Renal cortical epithelial cell (primary cell): Measurements from ENCODE around the gene LYZL1. TPM values are rescaled to one million over a fixed set of nuclear protein-coding genes. Genes with fewer than 3 reads are reported as not detected.
"Not testable (repeated sequence)": the region's sequence is repeated elsewhere in the genome, so short reads cannot be mapped to it uniquely, and the experiment has no call there.

Source experiments
- DNase-seq: peaks from one replicate; pipeline ENCODE4 v3.0.0-alpha.2; 2011; ENCODE audit warnings: low read depth
- total RNA-seq: library from RNA; depleted of rRNA; stranded (reverse); fragments of >200 nt; gene quantifications from 2 replicates; pipeline ENCODE4 v1.2.3, GENCODE V29; 2014

The LYZL1 gene
- total RNA-seq, 1 donor from 2014 or later: not detected

GRCh38 chr10:29308142-29308541 is 19.3 kb downstream of the LYZL1 start:
- DNase-seq: not testable (repeated sequence)

GRCh38 chr10:29309465-29309864 is 20.6 kb downstream of the LYZL1 start:
- DNase-seq: no peak

GRCh38 chr10:29310463-29310862 is 21.6 kb downstream of the LYZL1 start:
- DNase-seq: not testable (repeated sequence)

- no peak for DNase-seq
Observed at GRCh38 chr10:29313071-29313470, 24.2 kb downstream of the LYZL1 start.

- no peak for DNase-seq
Observed at GRCh38 chr10:29314726-29315125, 25.9 kb downstream of the LYZL1 start.

- no peak for DNase-seq
Observed at GRCh38 chr10:29315814-29316213, 26.9 kb downstream of the LYZL1 start.

- no peak for DNase-seq
Observed at GRCh38 chr10:29316308-29317026, 27.6 kb downstream of the LYZL1 start.

- DNase-seq: no peak
Observed at GRCh38 chr10:29317027-29317420, 28.2 kb downstream of the LYZL1 start.

GRCh38 chr10:29317423-29318021 is 28.7 kb downstream of the LYZL1 start:
- no peak for DNase-seq

GRCh38 chr10:29318141-29319071 is 29.5 kb downstream of the LYZL1 start:
- DNase-seq: peak; percentile 32

GRCh38 chr10:29319205-29319781 is 30.4 kb downstream of the LYZL1 start:
- no peak for DNase-seq

GRCh38 chr10:29320680-29321121 is 31.8 kb downstream of the LYZL1 start:
- not testable (repeated sequence) for DNase-seq

GRCh38 chr10:29321656-29322055 is 32.8 kb downstream of the LYZL1 start:
- DNase-seq: no peak

GRCh38 chr10:29322918-29323317 is 34.0 kb downstream of the LYZL1 start:
- no peak for DNase-seq

- DNase-seq: no peak
Observed at GRCh38 chr10:29323367-29323766, 34.5 kb downstream of the LYZL1 start.

GRCh38 chr10:29324220-29324841 is 35.5 kb downstream of the LYZL1 start:
- no peak for DNase-seq

GRCh38 chr10:29326299-29326698 is 37.4 kb downstream of the LYZL1 start:
- no peak for DNase-seq

GRCh38 chr10:29326886-29327745 is 38.2 kb downstream of the LYZL1 start:
- peak; percentile 38 for DNase-seq

- peak; percentile 23 for DNase-seq
Observed at GRCh38 chr10:29327746-29328102, 38.9 kb downstream of the LYZL1 start.

GRCh38 chr10:29328983-29329382 is 40.1 kb downstream of the LYZL1 start:
- DNase-seq: peak; percentile 55

GRCh38 chr10:29329420-29329819 is 40.5 kb downstream of the LYZL1 start:
- DNase-seq: peak; percentile 59
